ENCODE measurements around the gene ZNF580.

The ZNF580 gene

GRCh38 chr19:55624109-55625003, 16.4 kb upstream of the ZNF580 start, which contains the start of gene ZNF784:
ZNF784 (minus strand) TSS chr19:55624566; CDS start chr19:55624561, 5 bp downstream.
- peak; percentile 93 for DNase-seq (ENCODE audit: low spot score)

GRCh38 chr19:55625004-55625326, 15.8 kb upstream of the ZNF580 start:
- DNase-seq (ENCODE audit: low spot score): no peak

GRCh38 chr19:55626350-55626749, 14.5 kb upstream of the ZNF580 start:
- no peak for DNase-seq (ENCODE audit: low spot score)

- peak; percentile 97 for DNase-seq (ENCODE audit: low spot score)
Measured at GRCh38 chr19:55632463-55632834, 8.4 kb upstream of the ZNF580 start.

GRCh38 chr19:55633861-55634260, 6.9 kb upstream of the ZNF580 start:
- DNase-seq (ENCODE audit: low spot score): no peak

GRCh38 chr19:55635334-55635717, 5.5 kb upstream of the ZNF580 start:
- no peak for DNase-seq (ENCODE audit: low spot score)

- no peak for DNase-seq (ENCODE audit: low spot score)
Measured at GRCh38 chr19:55635856-55636440, 4.9 kb upstream of the ZNF580 start.

GRCh38 chr19:55636723-55637122, 4.1 kb upstream of the ZNF580 start:
- DNase-seq (ENCODE audit: low spot score): no peak

GRCh38 chr19:55637534-55637933, 3.3 kb upstream of the ZNF580 start:
- no peak for DNase-seq (ENCODE audit: low spot score)

GRCh38 chr19:55638864-55639359, 1.9 kb upstream of the ZNF580 start:
- no peak for DNase-seq (ENCODE audit: low spot score)

GRCh38 chr19:55640043-55640576, 692 bp upstream of the ZNF580 start:
- no peak for DNase-seq (ENCODE audit: low spot score)

GRCh38 chr19:55641426-55642152, 787 bp downstream of the ZNF580 start:
- peak; percentile 51 for DNase-seq (ENCODE audit: low spot score)

- DNase-seq (ENCODE audit: low spot score): no peak
Measured at GRCh38 chr19:55642153-55643002, 1.6 kb downstream of the ZNF580 start.

- peak; percentile 77 for DNase-seq (ENCODE audit: low spot score)
Measured at GRCh38 chr19:55643003-55643886, 2.4 kb downstream of the ZNF580 start, which contains the start of gene ZNF581. ZNF581 (plus strand) TSS chr19:55643649; CDS start chr19:55644572, 923 bp downstream.

- DNase-seq (ENCODE audit: low spot score): no peak
Measured at GRCh38 chr19:55643887-55644176, 3.0 kb downstream of the ZNF580 start.

- no peak for DNase-seq (ENCODE audit: low spot score)
Measured at GRCh38 chr19:55644191-55644833, 3.5 kb downstream of the ZNF580 start.

GRCh38 chr19:55644842-55645511, 4.2 kb downstream of the ZNF580 start:
- DNase-seq (ENCODE audit: low spot score): no peak

- DNase-seq (ENCODE audit: low spot score): no peak
Measured at GRCh38 chr19:55645512-55645881, 4.7 kb downstream of the ZNF580 start.

- DNase-seq (ENCODE audit: low spot score): peak; percentile 48
Measured at GRCh38 chr19:55646889-55647731, 6.3 kb downstream of the ZNF580 start.

Measured in cerebellar cortex (tissue), 1 donor.